Esophagus squamous epithelium (tissue), 5 donors: ENCODE results near the gene MARCHF10. TPM values are rescaled to one million over a fixed set of nuclear protein-coding genes. Genes with fewer than 3 reads are reported as not detected.

Experiments
- DNase-seq: peaks from one replicate; lab custom pipeline; 2025; lab: John Stamatoyannopoulos, UW
- H3K27ac ChIP-seq, 4 donors: fragments of 200-600 bp; sonication (generic); one replicate each; pipeline ENCODE4 v1.5.1; 2016 to 2019; ENCODE audit warnings: mild to moderate bottlenecking in 1 of 4
- H3K27me3 ChIP-seq, 4 donors: fragments of 200-600 bp; sonication (generic); 1 replicate in 3 of 4; 2 replicates in 1 of 4; pipeline versions ENCODE4 v1.5.1 to v1.6.0; 2017 to 2021; ENCODE audit warnings: antibody characterized with exemption in 1 of 4
- H3K36me3 ChIP-seq, 3 donors: fragments of 200-600 bp; sonication (generic); one replicate each; pipeline ENCODE4 v1.5.1; 2016 to 2019
- H3K4me1 ChIP-seq, 3 donors: fragments of 200-600 bp; sonication (generic); one replicate each; pipeline ENCODE4 v1.5.1; 2017 to 2019
- H3K4me3 ChIP-seq, 4 donors: fragments of 200-600 bp; sonication (generic); 1 replicate in 3 of 4; 2 replicates in 1 of 4; pipeline ENCODE4 v1.5.1; 2016 to 2019; ENCODE audit warnings: mild to moderate bottlenecking in 2 of 4, moderate library complexity in 1 of 4
- H3K9me3 ChIP-seq, 3 donors: fragments of 200-600 bp; sonication (generic); one replicate each; pipeline ENCODE4 v1.5.1; 2016 to 2019
- POLR2A ChIP-seq, 4 donors: fragments of 450-650 bp; IDR thresholded peaks; one replicate each; pipeline ENCODE4 v1.6.1; 2017; ENCODE audit warnings: antibody characterized with exemption in 4 of 4, mild to moderate bottlenecking in 4 of 4, moderate library complexity in 3 of 4
- whole genome bisulfite sequencing, 2 donors: methylation state at CpG; one replicate each; pipeline ENCODE4 v1.1.5; 2018; 5-methylcytosine and 5-hydroxymethylcytosine counted together
- intact Hi-C: fragments of 100-400 bp; cut with DNase I; formaldehyde crosslinking; loops from one replicate; pipeline ENCODE4 v1.15.0; 2022
- total RNA-seq, 4 donors: library from RNA; depleted of rRNA; stranded (reverse); fragments of >200 nt; gene quantifications; one replicate each; pipeline ENCODE4 v1.1.0, GENCODE V29; 2016
- TF ChIP-seq, protein P1 (sequence below), 6 experiments: fragments of 450-650 bp in 4 of 6; fragments of 200-600 bp in 2 of 6; sonication (generic) in 2 of 6; IDR thresholded peaks; one replicate each; pipeline ENCODE4 v1.5.1; 2016 to 2019; ENCODE audit warnings: antibody characterized with exemption in 6 of 6, mild to moderate bottlenecking in 4 of 6, moderate library complexity in 4 of 6
- donor health status: DM: yes; HTN: yes; CAD: no.

Gene MARCHF10
- total RNA-seq, 4 donors from 2014 or later, result not detected

DNA sequence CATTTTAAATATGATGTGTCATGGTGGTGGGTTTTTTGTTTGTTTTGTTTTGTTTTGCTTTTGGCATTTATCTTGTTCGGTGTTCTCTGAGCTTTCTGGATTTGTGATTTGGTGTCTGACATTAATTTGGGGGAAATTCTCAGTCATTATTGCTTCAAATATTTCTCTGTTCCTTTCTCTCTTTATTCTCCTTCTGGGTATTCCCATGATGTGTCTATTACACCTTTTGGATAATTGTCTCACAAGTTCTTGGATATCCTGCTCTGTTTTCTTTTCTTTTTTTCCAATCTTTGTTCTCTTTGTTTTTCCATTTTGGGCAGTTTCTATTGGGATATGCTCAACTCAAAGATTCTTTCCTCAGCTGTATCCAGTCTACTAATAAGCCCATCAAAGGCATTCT, 88.5 kb downstream of the MARCHF10 start:
- peaks cover 0 to 6% (median 2%) of the 10 kb centered on the region in 3 donors for H3K4me1 ChIP-seq
- intact Hi-C loops, result no loop called here
- WGBS, 2 donors, result 90% methylated on average over 1 of the region's 1 CpG
- no peak overlapping the region for H3K4me3 ChIP-seq
- H3K27me3 ChIP-seq, result no peaks in the 10 kb centered on the region
- TF ChIP-seq, protein P1, sequence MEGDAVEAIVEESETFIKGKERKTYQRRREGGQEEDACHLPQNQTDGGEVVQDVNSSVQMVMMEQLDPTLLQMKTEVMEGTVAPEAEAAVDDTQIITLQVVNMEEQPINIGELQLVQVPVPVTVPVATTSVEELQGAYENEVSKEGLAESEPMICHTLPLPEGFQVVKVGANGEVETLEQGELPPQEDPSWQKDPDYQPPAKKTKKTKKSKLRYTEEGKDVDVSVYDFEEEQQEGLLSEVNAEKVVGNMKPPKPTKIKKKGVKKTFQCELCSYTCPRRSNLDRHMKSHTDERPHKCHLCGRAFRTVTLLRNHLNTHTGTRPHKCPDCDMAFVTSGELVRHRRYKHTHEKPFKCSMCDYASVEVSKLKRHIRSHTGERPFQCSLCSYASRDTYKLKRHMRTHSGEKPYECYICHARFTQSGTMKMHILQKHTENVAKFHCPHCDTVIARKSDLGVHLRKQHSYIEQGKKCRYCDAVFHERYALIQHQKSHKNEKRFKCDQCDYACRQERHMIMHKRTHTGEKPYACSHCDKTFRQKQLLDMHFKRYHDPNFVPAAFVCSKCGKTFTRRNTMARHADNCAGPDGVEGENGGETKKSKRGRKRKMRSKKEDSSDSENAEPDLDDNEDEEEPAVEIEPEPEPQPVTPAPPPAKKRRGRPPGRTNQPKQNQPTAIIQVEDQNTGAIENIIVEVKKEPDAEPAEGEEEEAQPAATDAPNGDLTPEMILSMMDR (IDR thresholded peaks at IDR 0.05), result no peak
- no peak for TF ChIP-seq POLR2A (IDR thresholded peaks at IDR 0.05)
- no peaks in the 10 kb centered on the region for H3K36me3 ChIP-seq
- H3K9me3 ChIP-seq, result no peaks in the 10 kb centered on the region
- no peak for DNase-seq
- H3K27ac ChIP-seq, result no peak overlapping the region

DNA sequence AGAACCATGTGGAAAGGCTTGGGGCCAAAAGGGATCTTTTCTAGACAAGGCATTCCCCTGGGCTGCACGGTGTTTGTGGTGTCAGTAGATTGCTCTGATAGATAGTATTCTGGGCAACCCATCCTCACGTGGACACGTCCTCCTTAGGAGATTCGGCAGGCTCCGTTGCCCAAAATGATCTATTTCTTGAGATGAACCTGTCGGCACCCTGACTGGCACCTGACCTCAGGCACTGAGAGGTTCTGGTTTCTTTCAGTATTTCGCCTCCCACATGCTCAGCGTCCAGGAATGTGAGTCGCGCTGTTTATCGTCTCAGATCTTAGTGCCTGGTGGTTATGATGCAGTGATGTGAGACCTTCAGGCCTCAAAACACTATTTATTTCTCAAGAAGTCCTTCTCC, 89.7 kb downstream of the MARCHF10 start:
- no peaks in the 10 kb centered on the region for H3K27me3 ChIP-seq
- H3K4me1 ChIP-seq, result no peaks in the 10 kb centered on the region

DNA sequence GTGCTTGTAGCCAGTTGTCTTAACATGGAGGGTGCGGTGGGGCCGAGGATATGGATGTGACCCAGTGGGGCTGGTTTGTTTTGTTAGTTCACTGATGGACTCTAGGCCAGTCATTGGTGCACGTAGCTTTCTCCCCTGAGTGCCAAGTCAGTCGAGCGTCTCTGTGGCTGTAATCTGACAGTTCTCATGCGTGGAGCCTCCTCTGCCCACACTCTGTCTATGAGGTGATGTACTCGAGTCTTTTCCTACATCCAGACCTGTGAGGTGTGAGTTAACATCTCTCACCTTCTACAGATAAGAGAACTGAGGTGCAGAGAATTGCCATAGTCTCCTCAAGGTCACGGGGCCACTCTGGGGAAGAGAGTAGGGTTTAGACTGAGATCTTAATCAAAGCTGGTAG, 90.2 kb downstream of the MARCHF10 start:
- H3K36me3 ChIP-seq, result no peaks in the 10 kb centered on the region
- intact Hi-C loops, result no loop called here
- TF ChIP-seq, protein P1 (IDR thresholded peaks at IDR 0.05), result no peak
- TF ChIP-seq POLR2A (IDR thresholded peaks at IDR 0.05), result no peak
- no peak for DNase-seq
- no peaks in the 10 kb centered on the region for H3K9me3 ChIP-seq
- no peaks in the 10 kb centered on the region for H3K27me3 ChIP-seq
- no peak overlapping the region for H3K4me3 ChIP-seq
- H3K4me1 ChIP-seq, result no peaks in the 10 kb centered on the region
- 82 to 100% methylated on average over 4 to 6 of the region's 8 CpGs for WGBS, 2 donors
- H3K27ac ChIP-seq, result no peak overlapping the region

More for the DNA sequence above, 89.7 kb downstream of the MARCHF10 start:
- Histone ChIP-seq H3K27ac (no peak overlapping the region), H3K4me3 (no peak overlapping the region), H3K9me3 (no peaks in the 10 kb centered on the region), H3K36me3 (no peaks in the 10 kb centered on the region)
- intact Hi-C loops, result no loop called here
- no peak for DNase-seq
- 79 to 86% methylated on average over 11 of the region's 11 CpGs for WGBS, 2 donors
- TF ChIP-seq, protein P1 (IDR thresholded peaks at IDR 0.05), result no peak
- TF ChIP-seq POLR2A (IDR thresholded peaks at IDR 0.05), result no peak

DNA sequence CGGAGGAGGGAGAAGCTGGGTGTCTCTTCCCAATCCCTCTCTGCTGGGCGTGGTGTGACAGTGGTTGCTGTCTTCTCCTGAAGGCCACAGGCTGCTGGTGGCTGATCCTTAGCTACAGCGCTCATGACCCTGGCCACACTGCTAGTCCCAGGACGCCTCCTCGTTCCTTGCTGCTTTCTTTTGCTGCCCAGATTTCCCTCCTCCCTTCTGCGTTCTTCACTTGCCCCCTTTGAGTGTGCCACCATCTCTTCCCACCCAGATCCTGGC, 90.6 kb downstream of the MARCHF10 start:
- no peaks in the 10 kb centered on the region for H3K4me1 ChIP-seq
- H3K27ac ChIP-seq, result no peak overlapping the region
- no peak for DNase-seq
- intact Hi-C loops, result no loop called here
- TF ChIP-seq, protein P1 (IDR thresholded peaks at IDR 0.05), result no peak
- TF ChIP-seq POLR2A (IDR thresholded peaks at IDR 0.05), result no peak
- no peaks in the 10 kb centered on the region for H3K36me3 ChIP-seq
- H3K9me3 ChIP-seq, result no peaks in the 10 kb centered on the region
- WGBS, 2 donors, result 96 to 99% methylated on average over 5 to 6 of the region's 6 CpGs
- no peak overlapping the region for H3K4me3 ChIP-seq
- no peaks in the 10 kb centered on the region for H3K27me3 ChIP-seq

DNA sequence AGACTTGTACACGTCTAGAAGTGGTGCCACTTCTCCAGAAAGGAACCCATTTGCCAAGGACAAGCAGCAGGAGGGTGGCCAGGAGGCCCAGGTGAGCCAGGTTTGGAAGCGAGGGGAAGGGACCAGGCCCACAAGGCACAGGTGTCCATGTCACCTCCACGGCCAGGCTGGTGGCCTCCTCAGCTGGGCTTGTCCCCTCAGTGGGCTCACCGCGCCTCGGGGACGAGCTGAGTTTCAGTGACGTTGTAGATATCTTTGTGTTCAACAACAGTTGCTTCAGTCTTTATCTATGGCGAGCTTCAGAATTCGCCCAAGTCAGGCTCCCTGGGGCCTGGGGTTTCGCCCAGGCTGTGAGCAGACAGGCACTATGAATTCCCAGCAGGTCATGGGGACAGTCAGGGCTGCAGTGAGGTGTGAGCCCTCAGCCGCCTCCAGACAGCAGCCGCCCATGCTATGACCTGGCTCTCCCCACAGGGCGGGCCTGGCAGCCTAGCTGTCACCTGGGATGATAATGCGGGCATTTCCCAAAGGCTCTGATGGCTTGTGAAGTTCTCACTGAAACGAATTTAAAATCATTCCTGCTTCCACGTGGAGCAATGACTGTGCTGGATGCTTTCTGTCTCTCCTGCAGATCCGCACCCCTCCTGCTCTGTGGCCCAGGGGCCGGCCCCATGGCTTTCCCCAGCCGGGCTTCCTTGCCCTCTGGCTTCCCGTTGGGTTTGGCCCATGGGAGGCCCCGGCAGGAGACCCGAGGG, 91.1 kb downstream of the MARCHF10 start:
- intact Hi-C loops, result no loop called here
- WGBS, 2 donors, result 90 to 92% methylated on average over 11 to 12 of the region's 23 CpGs
- H3K9me3 ChIP-seq, result no peaks in the 10 kb centered on the region
- DNase-seq, result no peak
- no peak overlapping the region for H3K27ac ChIP-seq
- H3K4me3 ChIP-seq, result no peak overlapping the region
- no peaks in the 10 kb centered on the region for H3K4me1 ChIP-seq
- no peak for TF ChIP-seq POLR2A (IDR thresholded peaks at IDR 0.05)
- TF ChIP-seq, protein P1 (IDR thresholded peaks at IDR 0.05), result no peak
- H3K27me3 ChIP-seq, result no peaks in the 10 kb centered on the region
- no peaks in the 10 kb centered on the region for H3K36me3 ChIP-seq
